Activated CD8-positive, alpha-beta T cell treated with anti-CD3 and anti-CD28 coated beads for 36 hours (primary cell): ENCODE data around the gene MAPKAP1. TPM values are rescaled to one million over a fixed set of nuclear protein-coding genes. Genes with fewer than 3 reads are reported as not detected.

Experiments
- ATAC-seq: fragments of 200-7000 bp; cut with Tn5 transposase; one replicate; pipeline ENCODE4 v1.10.0; 2021; ENCODE audit warnings: mild to moderate bottlenecking, moderate library complexity
- CTCF ChIA-PET: fragments of 350-600 bp; sonication (Branson Sonifier 250); formaldehyde crosslinking; loops from one replicate; lab custom pipeline; 2021; ENCODE audit warnings: antibody characterized with exemption; lab: Charles Lee
- POLR2A ChIA-PET: fragments of 350-600 bp; sonication (Branson Sonifier 250); formaldehyde crosslinking; loops from one replicate; lab custom pipeline; 2021; ENCODE audit warnings: antibody characterized with exemption; lab: Charles Lee
- DNase-seq: peaks from one replicate; pipeline ENCODE4 v3.0.0-alpha.2; 2020
- H3K27ac Mint-ChIP-seq: one replicate; pipeline ENCODE4 v1.8.0; 2021; ENCODE audit warnings: mild to moderate bottlenecking, mixed read lengths
- H3K27me3 Mint-ChIP-seq: one replicate; pipeline ENCODE4 v1.8.0; 2021; ENCODE audit warnings: mixed read lengths
- H3K36me3 Mint-ChIP-seq: one replicate; pipeline ENCODE4 v1.8.0; 2021; ENCODE audit warnings: low read depth, mixed read lengths
- H3K4me1 Mint-ChIP-seq: one replicate; pipeline ENCODE4 v1.8.0; 2021; ENCODE audit warnings: low read depth, mixed read lengths
- H3K4me3 Mint-ChIP-seq: one replicate; pipeline ENCODE4 v1.8.0; 2021; ENCODE audit warnings: mild to moderate bottlenecking, moderate library complexity, mixed read lengths
- H3K9me3 Mint-ChIP-seq: one replicate; pipeline ENCODE4 v1.8.0; 2021; ENCODE audit warnings: mixed read lengths
- CTCF ChIP-seq: fragments of 200-600 bp; IDR thresholded peaks from one replicate; pipeline ENCODE4 v1.8.0; 2022; ENCODE audit warnings: antibody characterized with exemption, mild to moderate bottlenecking
- intact Hi-C: fragments of 100-400 bp; cut with micrococcal nuclease; formaldehyde crosslinking; loops from one replicate; pipeline ENCODE4 v1.10.0; 2022
- total RNA-seq, 2 experiments: library from RNA; stranded (reverse); gene quantifications; one replicate each; pipeline ENCODE4 v1.2.3, GENCODE V29; 2021

Gene MAPKAP1
- total RNA-seq, 2 experiments from 2014 or later: 58.8 to 62.4 TPM

DNA sequence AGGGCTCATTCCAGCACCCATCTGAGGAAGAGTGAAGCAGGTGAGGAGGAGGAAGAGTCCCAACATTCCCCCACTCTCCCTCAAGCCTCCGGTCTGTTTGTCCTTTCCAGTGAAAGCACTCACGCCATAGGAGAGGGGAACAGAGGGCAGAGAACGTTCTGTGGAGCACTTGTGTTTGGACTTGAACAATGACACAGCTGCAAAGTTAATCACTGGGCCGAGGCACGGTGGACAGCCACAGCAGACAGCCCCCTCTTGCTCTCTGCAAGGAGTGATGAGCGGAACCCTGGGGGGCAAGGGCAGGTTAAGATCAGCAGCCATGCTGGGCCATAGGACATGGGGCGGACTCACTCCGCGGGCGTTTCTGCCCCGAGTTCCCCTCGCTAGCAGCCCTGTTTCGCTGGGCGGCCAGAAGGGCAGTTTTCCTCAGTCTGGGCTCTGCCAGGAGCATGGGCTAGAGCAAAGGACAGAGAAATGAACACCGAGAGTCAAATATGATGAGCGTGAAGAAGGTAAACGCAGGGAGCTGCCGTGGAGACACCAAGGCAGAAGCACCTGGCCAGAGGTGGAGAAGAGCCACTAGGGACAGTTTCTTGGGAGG is 259.7 kb downstream of the MAPKAP1 start:
- Mint-ChIP-seq H3K27ac (no peak overlapping the region), H3K36me3 (peaks cover 2% of the 10 kb centered on the region), H3K4me3 (no peak overlapping the region), H3K27me3 (no peaks in the 10 kb centered on the region), H3K4me1 (no peaks in the 10 kb centered on the region), H3K9me3 (no peaks in the 10 kb centered on the region)
- POLR2A ChIA-PET: interaction anchor here (0.5 kb wide), 1 partner anchor 150 kb away, joined by 3 read pairs; no protein-coding TSS in a partner anchor
- CTCF ChIA-PET: no interaction called here
- intact Hi-C loops: no loop called here
- DNase-seq: no peak
- no peak for TF ChIP-seq CTCF
- ATAC-seq: no peak

DNA sequence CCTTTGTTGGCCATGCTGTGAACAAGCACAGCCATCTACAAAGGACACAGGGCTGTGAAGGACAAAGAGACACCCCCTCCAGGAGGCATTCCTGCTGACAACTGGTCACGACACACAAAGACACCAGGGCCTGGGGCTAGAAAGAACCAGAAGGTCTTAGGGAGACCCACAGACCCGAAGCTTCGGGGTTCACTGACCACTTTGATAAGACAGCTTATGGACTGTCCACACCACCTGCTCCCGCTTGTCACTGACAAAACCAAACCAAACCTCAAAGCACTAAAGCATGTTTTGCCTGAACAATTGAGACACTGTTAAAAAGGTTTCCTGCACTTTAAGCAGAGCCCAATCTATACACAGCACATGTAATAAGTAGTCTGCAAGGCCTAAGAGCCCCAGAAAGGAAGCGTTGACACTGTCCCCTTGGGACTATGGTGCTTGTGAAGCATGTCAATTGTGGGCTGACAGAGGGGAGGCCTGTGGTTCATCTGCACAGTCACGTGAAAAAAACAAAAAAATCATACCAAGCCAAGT is 260.4 kb downstream of the MAPKAP1 start:
- H3K36me3 Mint-ChIP-seq: peaks cover 2% of the 10 kb centered on the region
- intact Hi-C loops: no loop called here
- H3K27me3 Mint-ChIP-seq: no peaks in the 10 kb centered on the region
- TF ChIP-seq CTCF: no peak
- no peaks in the 10 kb centered on the region for H3K4me1 Mint-ChIP-seq
- no peak overlapping the region for H3K4me3 Mint-ChIP-seq
- DNase-seq: no peak
- ATAC-seq: no peak
- ChIA-PET POLR2A (no interaction called here), CTCF (interaction anchor here (0.6 kb wide), 1 partner anchor 515 kb away, joined by 3 read pairs; no protein-coding TSS in a partner anchor)
- no peak overlapping the region for H3K27ac Mint-ChIP-seq
- no peaks in the 10 kb centered on the region for H3K9me3 Mint-ChIP-seq

GRCh38 chr9:125444956-125445506 is 262.0 kb downstream of the MAPKAP1 start:
- POLR2A ChIA-PET: no interaction called here
- DNase-seq (no peak), ATAC-seq (no peak)
- H3K4me1 Mint-ChIP-seq: no peaks in the 10 kb centered on the region
- H3K27me3 Mint-ChIP-seq: no peaks in the 10 kb centered on the region
- no peaks in the 10 kb centered on the region for H3K9me3 Mint-ChIP-seq
- H3K36me3 Mint-ChIP-seq: peaks cover 3% of the 10 kb centered on the region
- no peak overlapping the region for H3K27ac Mint-ChIP-seq
- intact Hi-C loops: no loop called here
- no peak for TF ChIP-seq CTCF
- CTCF ChIA-PET: no interaction called here
- H3K4me3 Mint-ChIP-seq: no peak overlapping the region

DNA sequence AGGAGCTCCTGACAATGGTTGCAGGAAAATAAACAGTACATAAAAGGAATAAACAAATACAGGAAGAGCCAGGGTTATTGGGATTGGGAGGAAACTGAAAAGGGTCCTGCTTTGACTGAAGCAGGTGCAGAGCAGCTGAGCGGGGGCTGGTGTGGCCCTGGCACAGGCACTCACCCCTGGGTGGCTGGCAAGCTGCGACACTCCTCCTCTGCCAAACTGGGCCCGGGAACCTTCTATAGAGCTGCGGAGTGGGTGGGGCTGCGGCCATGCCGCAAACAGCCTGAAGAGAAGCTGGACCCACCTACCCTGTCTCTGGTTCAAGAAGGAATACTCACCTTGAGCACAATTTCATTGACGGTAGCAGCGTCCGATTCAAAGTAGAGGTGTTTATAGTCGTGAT is 262.8 kb downstream of the MAPKAP1 start:
- ATAC-seq (no peak), DNase-seq (no peak)
- H3K36me3 Mint-ChIP-seq: peaks cover 3% of the 10 kb centered on the region
- no peak overlapping the region for H3K4me3 Mint-ChIP-seq
- H3K4me1 Mint-ChIP-seq: no peaks in the 10 kb centered on the region
- CTCF ChIA-PET: no interaction called here
- H3K27ac Mint-ChIP-seq: no peak overlapping the region
- no peaks in the 10 kb centered on the region for H3K27me3 Mint-ChIP-seq
- intact Hi-C loops: no loop called here
- H3K9me3 Mint-ChIP-seq: no peaks in the 10 kb centered on the region
- TF ChIP-seq CTCF: no peak
- POLR2A ChIA-PET: no interaction called here

- DNase-seq (no peak), ATAC-seq (no peak)
- no peaks in the 10 kb centered on the region for H3K4me1 Mint-ChIP-seq
- H3K27me3 Mint-ChIP-seq: no peaks in the 10 kb centered on the region
- CTCF ChIA-PET: no interaction called here
- no peaks in the 10 kb centered on the region for H3K9me3 Mint-ChIP-seq
- H3K4me3 Mint-ChIP-seq: no peak overlapping the region
- POLR2A ChIA-PET: no interaction called here
- H3K27ac Mint-ChIP-seq: no peak overlapping the region
- peaks cover 3% of the 10 kb centered on the region for H3K36me3 Mint-ChIP-seq
- no peak for TF ChIP-seq CTCF
- intact Hi-C loops: no loop called here
Measured at GRCh38 chr9:125443367-125443766, 263.6 kb downstream of the MAPKAP1 start.
